Colonic mucosa (tissue), 4 donors: ENCODE measurements around the gene KCNMB1. TPM values are rescaled to one million over a fixed set of nuclear protein-coding genes. Genes with fewer than 3 reads are reported as not detected.
A peak's percentile ranks its signal among the peaks of the same experiment; 100 is the strongest.

Source experiments
- DNase-seq: peaks from one replicate; pipeline ENCODE4 v3.0.0-alpha.2; 2020
- H3K27ac ChIP-seq: fragments of 200-600 bp; one replicate; pipeline ENCODE4 v1.8.0; 2021
- H3K27me3 ChIP-seq: fragments of 200-600 bp; one replicate; pipeline ENCODE4 v1.8.0; 2021
- H3K36me3 ChIP-seq: fragments of 200-600 bp; one replicate; pipeline ENCODE4 v1.8.0; 2021
- H3K4me1 ChIP-seq: fragments of 200-600 bp; one replicate; pipeline ENCODE4 v1.8.0; 2021; ENCODE audit warnings: mild to moderate bottlenecking
- H3K4me3 ChIP-seq: fragments of 200-600 bp; one replicate; pipeline ENCODE4 v1.8.0; 2021
- H3K9ac ChIP-seq, 2 donors: one replicate each; pipeline ENCODE4 v1.7.0; 2013; ENCODE audit warnings: control low read depth in 2 of 2, low read depth in 2 of 2, low read length in 2 of 2
- H3K9me3 ChIP-seq: fragments of 200-600 bp; one replicate; pipeline ENCODE4 v1.8.0; 2021
- intact Hi-C: fragments of 100-400 bp; cut with DNase I; formaldehyde crosslinking; loops from one replicate; pipeline ENCODE4 v1.14.1; 2022
- total RNA-seq, 2 donors: library from RNA; stranded (reverse); fragmentation: NEBNext Ultra II Directional in 1 of 2; extraction: Animal tissue kit (Norgen Biotek cat#: 25700) in 1 of 2; gene quantifications; one replicate each; pipeline ENCODE4 v1.2.1, GENCODE V29; 2021
- TF ChIP-seq, protein P1 (sequence below): fragments of 200-600 bp; IDR thresholded peaks from one replicate; pipeline ENCODE4 v1.8.0; 2022; ENCODE audit warnings: antibody characterized with exemption, mild to moderate bottlenecking
- donor health status: healthy.
- donor health status: DM: no; HTN: no; CAD: no.
- donor health status: DM: no; HTN: no; CAD: no.

KCNMB1 gene
- total RNA-seq, 2 donors from 2014 or later, result 0.42 to 6.9 TPM

DNA sequence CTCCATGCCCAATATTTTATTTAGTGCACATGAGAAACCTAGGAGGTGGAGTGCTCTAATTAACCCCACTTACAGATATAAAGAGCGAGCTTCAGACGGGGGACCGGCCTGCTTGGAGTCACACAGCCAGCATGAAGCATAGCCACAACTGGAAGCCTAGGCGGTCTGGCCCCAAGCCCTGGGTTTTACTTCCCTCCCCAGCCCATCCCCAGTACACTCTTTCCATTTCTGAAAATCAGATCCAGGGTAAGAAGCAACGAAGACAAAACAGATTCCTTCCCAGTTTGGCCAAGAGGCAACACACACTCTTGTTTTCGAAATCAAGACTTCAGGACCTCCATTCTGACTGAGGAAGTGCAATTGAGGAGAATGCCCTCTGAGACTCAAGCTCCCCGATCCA, 27.1 kb downstream of the KCNMB1 start:
- no peak overlapping the region for H3K27ac ChIP-seq
- intact Hi-C loops, result no loop called here
- no peak for DNase-seq
- H3K9me3 ChIP-seq, result no peaks in the 10 kb centered on the region
- H3K4me3 ChIP-seq, result no peak overlapping the region
- TF ChIP-seq, protein P1, sequence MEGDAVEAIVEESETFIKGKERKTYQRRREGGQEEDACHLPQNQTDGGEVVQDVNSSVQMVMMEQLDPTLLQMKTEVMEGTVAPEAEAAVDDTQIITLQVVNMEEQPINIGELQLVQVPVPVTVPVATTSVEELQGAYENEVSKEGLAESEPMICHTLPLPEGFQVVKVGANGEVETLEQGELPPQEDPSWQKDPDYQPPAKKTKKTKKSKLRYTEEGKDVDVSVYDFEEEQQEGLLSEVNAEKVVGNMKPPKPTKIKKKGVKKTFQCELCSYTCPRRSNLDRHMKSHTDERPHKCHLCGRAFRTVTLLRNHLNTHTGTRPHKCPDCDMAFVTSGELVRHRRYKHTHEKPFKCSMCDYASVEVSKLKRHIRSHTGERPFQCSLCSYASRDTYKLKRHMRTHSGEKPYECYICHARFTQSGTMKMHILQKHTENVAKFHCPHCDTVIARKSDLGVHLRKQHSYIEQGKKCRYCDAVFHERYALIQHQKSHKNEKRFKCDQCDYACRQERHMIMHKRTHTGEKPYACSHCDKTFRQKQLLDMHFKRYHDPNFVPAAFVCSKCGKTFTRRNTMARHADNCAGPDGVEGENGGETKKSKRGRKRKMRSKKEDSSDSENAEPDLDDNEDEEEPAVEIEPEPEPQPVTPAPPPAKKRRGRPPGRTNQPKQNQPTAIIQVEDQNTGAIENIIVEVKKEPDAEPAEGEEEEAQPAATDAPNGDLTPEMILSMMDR, result no peak
- no peaks in the 10 kb centered on the region for H3K4me1 ChIP-seq
- H3K36me3 ChIP-seq, result no peaks in the 10 kb centered on the region
- H3K9ac ChIP-seq, result no peak overlapping the region
- no peaks in the 10 kb centered on the region for H3K27me3 ChIP-seq

DNA sequence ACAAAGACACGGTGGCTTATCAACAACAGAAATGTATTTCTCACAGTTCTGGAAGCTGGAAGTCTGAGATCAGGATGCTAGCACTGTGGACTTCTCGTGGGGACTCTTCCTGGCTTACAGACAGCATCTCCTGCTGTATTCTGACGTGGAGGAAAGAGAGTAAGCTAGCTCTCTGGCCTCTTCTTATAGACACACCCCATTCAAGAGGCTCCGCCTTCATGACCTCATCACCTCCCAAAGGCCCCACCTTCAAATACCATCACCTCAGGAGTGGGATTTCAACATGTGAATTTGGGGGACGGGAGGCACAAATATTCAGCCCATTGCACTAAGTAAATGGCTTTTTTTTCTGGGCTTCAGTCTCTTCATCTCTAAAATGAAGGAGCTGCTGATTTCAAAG, 27.6 kb downstream of the KCNMB1 start:
- no peak overlapping the region for H3K27ac ChIP-seq
- no peaks in the 10 kb centered on the region for H3K9me3 ChIP-seq
- H3K27me3 ChIP-seq, result no peaks in the 10 kb centered on the region
- DNase-seq, result no peak
- no peaks in the 10 kb centered on the region for H3K36me3 ChIP-seq
- H3K4me1 ChIP-seq, result no peaks in the 10 kb centered on the region
- no peak overlapping the region for H3K9ac ChIP-seq
- intact Hi-C loops, result no loop called here
- no peak overlapping the region for H3K4me3 ChIP-seq
- TF ChIP-seq, protein P1, result no peak

DNA sequence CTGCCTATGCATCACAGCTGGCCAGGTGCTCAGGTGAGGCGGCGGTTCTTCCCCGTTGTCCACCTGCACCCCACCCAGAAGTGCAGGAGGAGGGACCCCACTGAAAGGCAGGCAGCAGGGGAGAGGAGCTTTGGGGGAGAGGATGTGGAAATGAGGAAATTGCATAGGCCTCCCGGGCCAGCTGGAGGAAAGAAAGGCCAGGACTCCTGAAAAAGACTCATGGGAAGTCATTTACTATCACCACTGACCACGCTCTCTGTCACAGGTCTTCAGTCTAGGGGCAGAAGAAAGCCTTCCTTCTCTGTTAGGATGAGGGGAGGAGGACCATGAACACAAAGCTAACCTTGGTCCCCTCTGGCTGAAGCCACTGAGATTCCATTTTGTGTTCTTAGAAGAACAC, 28.1 kb downstream of the KCNMB1 start:
- H3K36me3 ChIP-seq, result no peaks in the 10 kb centered on the region
- no peak overlapping the region for H3K27ac ChIP-seq
- TF ChIP-seq, protein P1, result no peak
- H3K27me3 ChIP-seq, result no peaks in the 10 kb centered on the region
- H3K9me3 ChIP-seq, result no peaks in the 10 kb centered on the region
- H3K9ac ChIP-seq, result no peak overlapping the region
- no peak overlapping the region for H3K4me3 ChIP-seq
- intact Hi-C loops, result no loop called here
- no peaks in the 10 kb centered on the region for H3K4me1 ChIP-seq
- no peak for DNase-seq

DNA sequence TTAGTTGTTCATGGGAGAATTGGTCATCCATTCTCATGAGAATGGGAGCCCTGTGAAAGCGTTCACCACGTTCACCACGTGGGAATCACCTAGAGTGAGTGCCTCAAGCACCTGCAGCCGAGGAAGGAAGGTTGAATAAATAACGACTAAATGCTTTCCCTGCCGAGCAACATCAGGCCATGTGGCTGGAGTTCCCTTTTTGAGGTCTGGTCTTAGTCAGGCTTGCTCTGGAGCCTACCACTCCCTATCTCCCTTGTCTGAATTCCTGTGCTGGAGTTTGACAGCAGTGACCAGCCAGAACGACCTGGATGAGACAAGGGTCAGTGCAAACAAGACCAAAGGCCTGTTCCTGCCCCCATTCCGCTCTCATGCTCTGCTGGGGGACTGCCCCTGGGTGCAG, 28.5 kb downstream of the KCNMB1 start:
- Histone ChIP-seq H3K4me3 (no peak overlapping the region), H3K4me1 (no peaks in the 10 kb centered on the region), H3K27me3 (no peaks in the 10 kb centered on the region), H3K36me3 (no peaks in the 10 kb centered on the region), H3K9me3 (no peaks in the 10 kb centered on the region), H3K9ac (no peak overlapping the region), H3K27ac (no peak overlapping the region)
- intact Hi-C loops, result no loop called here
- TF ChIP-seq, protein P1, result no peak
- no peak for DNase-seq

DNA sequence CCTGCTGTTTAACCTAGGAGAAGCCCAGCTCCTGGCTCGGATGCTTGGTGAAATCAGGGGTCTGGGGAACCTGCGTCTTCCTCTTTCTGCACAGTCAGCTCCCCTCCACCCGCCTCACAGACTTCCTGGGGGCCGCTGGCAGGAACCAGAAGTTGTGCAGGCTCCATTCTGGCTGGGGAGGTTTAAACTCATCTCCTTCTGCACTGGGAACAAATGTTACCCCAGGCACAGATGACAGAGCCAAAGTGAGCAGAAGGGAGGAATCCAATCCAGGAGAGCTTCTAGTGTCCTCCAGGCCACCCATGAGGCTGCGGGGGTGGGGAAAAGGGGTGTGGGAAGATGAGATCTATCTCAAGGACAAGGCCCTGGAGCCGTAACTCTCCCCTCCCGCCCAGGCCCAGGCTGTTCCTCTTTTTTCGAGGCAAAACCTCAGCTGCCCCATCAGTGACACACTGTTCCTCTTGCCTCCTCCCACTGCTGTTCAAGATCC, 31.2 kb downstream of the KCNMB1 start:
- no peaks in the 10 kb centered on the region for H3K27me3 ChIP-seq
- TF ChIP-seq, protein P1, result no peak
- intact Hi-C loops, result no loop called here
- no peak overlapping the region for H3K9ac ChIP-seq
- H3K27ac ChIP-seq, result no peak overlapping the region
- no peaks in the 10 kb centered on the region for H3K9me3 ChIP-seq
- peak; percentile 38 for DNase-seq
- H3K36me3 ChIP-seq, result no peaks in the 10 kb centered on the region
- H3K4me1 ChIP-seq, result no peaks in the 10 kb centered on the region
- no peak overlapping the region for H3K4me3 ChIP-seq
